ENCODE measurements around the gene SCART1. TPM values are rescaled to one million over a fixed set of nuclear protein-coding genes. Genes with fewer than 3 reads are reported as not detected.

Gene SCART1
- total RNA-seq, 4 donors from 2014 or later = 1.8 to 9.5 (median 6.1) TPM

DNA sequence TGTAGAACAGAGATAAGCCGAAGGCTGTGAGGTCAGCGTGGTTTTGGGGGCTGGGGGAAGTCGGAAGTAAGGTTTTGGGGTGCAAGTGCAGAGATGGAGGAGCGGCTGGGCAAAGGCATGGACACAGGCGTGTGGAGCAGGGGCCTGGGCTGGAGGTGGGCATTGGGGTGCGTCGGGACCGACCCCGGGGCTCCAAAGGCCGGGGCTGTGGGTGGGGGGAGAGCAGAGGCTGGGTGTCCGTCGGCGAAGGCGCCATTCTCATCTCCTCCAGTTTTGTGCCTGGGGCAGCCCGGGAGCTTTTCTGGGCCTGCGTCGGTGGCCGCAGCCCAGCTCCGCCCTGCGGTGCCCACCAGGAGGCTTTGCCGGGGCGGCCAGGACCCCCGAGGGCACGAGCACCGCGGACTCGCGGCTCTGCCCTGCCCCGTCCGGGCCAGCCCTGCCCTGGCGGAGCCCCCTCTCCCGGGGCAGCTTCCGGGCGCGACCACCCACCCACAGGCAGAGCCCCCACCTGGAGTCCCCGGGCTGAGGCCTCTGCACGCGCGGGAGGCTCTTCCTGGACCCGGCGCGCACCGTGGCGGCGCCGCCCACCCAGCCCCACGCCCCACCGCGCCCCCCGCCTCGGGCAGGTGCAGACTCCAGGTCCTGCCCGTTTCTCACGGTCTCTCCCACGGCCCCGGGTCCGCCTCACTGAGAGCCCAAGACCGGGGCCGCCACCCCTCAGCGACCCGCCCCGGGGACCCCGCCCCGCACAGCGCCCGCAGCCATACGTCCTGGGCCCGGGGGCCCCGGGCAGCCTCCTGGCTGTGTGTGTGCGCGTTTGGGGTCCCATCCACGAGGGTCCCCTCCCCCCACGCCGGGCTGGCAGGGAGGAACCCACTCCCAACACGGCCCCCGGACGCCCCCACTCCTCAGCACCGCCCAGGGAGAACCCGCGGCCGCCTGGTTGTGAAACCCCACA lies 7.7 kb upstream of the SCART1 start:
- Histone ChIP-seq H3K4me3 (no peak overlapping the region), H3K4me1 (no peaks in the 10 kb centered on the region), H3K36me3 (no peaks in the 10 kb centered on the region), H3K27ac (no peak overlapping the region), H3K9me3 (peaks cover 0 to 22% of the 10 kb centered on the region in 2 donors), H3K27me3 (no peaks in the 10 kb centered on the region)
- DNase-seq = no peak
- intact Hi-C loops (cut with DNase I; ENCODE audit: low total_unique reads) = no loop called here
- TF ChIP-seq POLR2A (IDR thresholded peaks at IDR 0.05) = no peak
- TF ChIP-seq CTCF (IDR thresholded peaks at IDR 0.05) = no peak

DNA sequence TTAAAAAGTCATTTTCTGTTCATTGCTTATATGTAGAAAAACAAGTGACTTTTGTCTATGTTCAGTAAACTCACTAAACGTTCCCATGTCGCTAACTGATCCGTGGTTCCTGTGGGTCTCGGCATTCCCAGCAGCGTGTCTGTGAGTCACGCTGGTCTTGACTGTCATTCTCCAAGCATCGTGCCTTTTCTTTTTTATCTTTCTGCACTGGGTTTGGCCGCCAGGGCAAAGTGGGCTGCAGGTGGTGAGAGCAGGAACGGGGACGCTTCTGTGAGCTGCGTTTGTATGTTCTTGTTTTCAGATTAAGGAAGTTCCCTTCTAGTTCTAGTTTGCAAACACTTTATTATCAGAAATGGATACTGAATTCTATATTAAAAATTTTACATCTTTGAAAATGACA lies 6.8 kb upstream of the SCART1 start:
- H3K36me3 ChIP-seq = no peaks in the 10 kb centered on the region
- no peaks in the 10 kb centered on the region for H3K27me3 ChIP-seq
- no peak overlapping the region for H3K4me3 ChIP-seq
- DNase-seq = no peak
- intact Hi-C loops (cut with DNase I; ENCODE audit: low total_unique reads) = no loop called here
- H3K9me3 ChIP-seq = peaks cover 0 to 22% of the 10 kb centered on the region in 2 donors
- no peak overlapping the region for H3K27ac ChIP-seq
- TF ChIP-seq POLR2A (IDR thresholded peaks at IDR 0.05) (no peak), CTCF (IDR thresholded peaks at IDR 0.05) (no peak)
- H3K4me1 ChIP-seq = no peaks in the 10 kb centered on the region

GRCh38 chr10:133448120-133448519 lies 5.6 kb upstream of the SCART1 start:
- Histone ChIP-seq H3K4me1 (no peaks in the 10 kb centered on the region), H3K4me3 (no peak overlapping the region), H3K9me3 (peaks cover 0 to 22% of the 10 kb centered on the region in 2 donors), H3K36me3 (no peaks in the 10 kb centered on the region), H3K27ac (no peak overlapping the region), H3K27me3 (no peaks in the 10 kb centered on the region)
- intact Hi-C loops (cut with DNase I; ENCODE audit: low total_unique reads) = no loop called here
- DNase-seq = no peak
- no peak for TF ChIP-seq CTCF (IDR thresholded peaks at IDR 0.05)
- no peak for TF ChIP-seq POLR2A (IDR thresholded peaks at IDR 0.05)

DNA sequence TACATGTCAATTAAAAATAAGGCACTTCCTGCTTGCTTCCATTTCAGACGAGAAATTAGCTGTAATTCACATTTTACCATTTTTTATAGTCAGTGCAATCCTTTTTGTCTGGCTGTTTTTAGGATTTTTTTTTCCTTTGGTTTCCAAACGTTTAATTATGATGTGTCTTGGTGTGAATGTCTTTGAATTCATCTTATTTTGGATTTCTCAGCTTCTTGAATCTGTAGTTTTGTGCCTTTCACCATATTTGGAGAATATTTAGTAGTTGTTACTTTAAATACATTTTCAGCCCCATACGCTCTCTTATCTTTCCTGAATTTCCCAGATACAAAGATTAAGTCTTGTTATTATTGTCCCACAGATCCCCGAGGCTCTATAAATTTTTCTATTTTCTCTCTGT lies 2.4 kb upstream of the SCART1 start:
- intact Hi-C loops (cut with DNase I; ENCODE audit: low total_unique reads) = no loop called here

More for the DNA sequence above, 2.4 kb upstream of the SCART1 start:
- no peaks in the 10 kb centered on the region for H3K36me3 ChIP-seq
- DNase-seq = no peak
- TF ChIP-seq CTCF (IDR thresholded peaks at IDR 0.05) (no peak), POLR2A (IDR thresholded peaks at IDR 0.05) (no peak)
- H3K27ac ChIP-seq = no peak overlapping the region
- no peaks in the 10 kb centered on the region for H3K4me1 ChIP-seq
- H3K27me3 ChIP-seq = no peaks in the 10 kb centered on the region
- peaks cover 0 to 13% of the 10 kb centered on the region in 2 donors for H3K9me3 ChIP-seq
- no peak overlapping the region for H3K4me3 ChIP-seq

Data from uterus (tissue), 4 donors.